HepG2 (cell line): Measurements from ENCODE around the gene CCDC142. TPM values are rescaled to one million over a fixed set of nuclear protein-coding genes. Genes with fewer than 3 reads are reported as not detected.

Experiments used
- BCL6 ChIP-seq: IDR thresholded peaks from 2 replicates; pipeline ENCODE4 v1.6.1; 2016; ENCODE audit warnings: missing genetic modification reagents, missing compliant biosample characterization
- CHD2 ChIP-seq: IDR thresholded peaks from 2 replicates; pipeline ENCODE4 v1.6.1; 2011; ENCODE audit warnings: low read depth, low read length, improper control_type of control experiment
- KDM5B ChIP-seq: sonication (generic); formaldehyde crosslinking; IDR thresholded peaks from 2 replicates; pipeline ENCODE4 v1.4.0; 2020; ENCODE audit warnings: missing genetic modification reagents, mild to moderate bottlenecking, borderline replicate concordance
- KLF16 ChIP-seq, 2 experiments: sonication (generic) in 1 of 2; formaldehyde crosslinking in 1 of 2; IDR thresholded peaks; 2 replicates each; pipeline versions ENCODE4 v1.6.1 to v1.8.0; 2016 to 2023; ENCODE audit warnings: missing genetic modification reagents in 2 of 2, missing compliant biosample characterization in 1 of 2
- polyA plus RNA-seq, 8 experiments: library from polyadenylated mRNA; depleted of rRNA in 3 of 8; stranded (reverse) in 7 of 8; unstranded in 1 of 8; fragments of >200 nt; fragmentation: Illumina TruSeq in 4 of 8; extraction: Trizol in 4 of 8; gene quantifications; 2 replicates each; pipeline versions ENCODE4 v1.2.1 to v1.2.3, GENCODE V29; 2011 to 2016; ENCODE audit warnings: low read depth in 4 of 8, missing spikeins in 1 of 8, mixed read lengths in 1 of 8; ENCODE audit not compliant: insufficient read depth in 1 of 8
- total RNA-seq, 5 experiments: library from RNA; depleted of rRNA; stranded (reverse); fragments of >200 nt; fragmentation: Illumina TruSeq; extraction: Trizol; gene quantifications; 2 replicates each; pipeline ENCODE4 v1.2.3, GENCODE V29; 2016; ENCODE audit warnings: low read depth in 1 of 5
- TF ChIP-seq, protein P1 (sequence below): sonication (generic); formaldehyde crosslinking; IDR thresholded peaks from 2 replicates; pipeline ENCODE4 v1.9.0; 2021; ENCODE audit warnings: missing genetic modification reagents, borderline replicate concordance
- TF ChIP-seq, protein P2 (sequence below): sonication (generic); formaldehyde crosslinking; IDR thresholded peaks from 2 replicates; pipeline ENCODE4 v1.5.1; 2020; ENCODE audit warnings: mild to moderate bottlenecking, missing genetic modification reagents, moderate library complexity
- TF ChIP-seq, protein P3 (sequence below): sonication (generic); formaldehyde crosslinking; IDR thresholded peaks from 2 replicates; pipeline ENCODE4 v1.5.0; 2020; ENCODE audit warnings: mild to moderate bottlenecking, missing genetic modification reagents, borderline replicate concordance
- TF ChIP-seq, protein P4 (sequence below): sonication (generic); formaldehyde crosslinking; IDR thresholded peaks from 2 replicates; pipeline ENCODE4 v1.8.0; 2022; ENCODE audit warnings: mild to moderate bottlenecking, missing genetic modification reagents

Gene CCDC142
- total and polyA plus RNA-seq, 2 of the 13 experiments (the other 11 are each of a cell fraction or from before 2014, with no cell fraction given), result 14.7 to 30.4 TPM

DNA sequence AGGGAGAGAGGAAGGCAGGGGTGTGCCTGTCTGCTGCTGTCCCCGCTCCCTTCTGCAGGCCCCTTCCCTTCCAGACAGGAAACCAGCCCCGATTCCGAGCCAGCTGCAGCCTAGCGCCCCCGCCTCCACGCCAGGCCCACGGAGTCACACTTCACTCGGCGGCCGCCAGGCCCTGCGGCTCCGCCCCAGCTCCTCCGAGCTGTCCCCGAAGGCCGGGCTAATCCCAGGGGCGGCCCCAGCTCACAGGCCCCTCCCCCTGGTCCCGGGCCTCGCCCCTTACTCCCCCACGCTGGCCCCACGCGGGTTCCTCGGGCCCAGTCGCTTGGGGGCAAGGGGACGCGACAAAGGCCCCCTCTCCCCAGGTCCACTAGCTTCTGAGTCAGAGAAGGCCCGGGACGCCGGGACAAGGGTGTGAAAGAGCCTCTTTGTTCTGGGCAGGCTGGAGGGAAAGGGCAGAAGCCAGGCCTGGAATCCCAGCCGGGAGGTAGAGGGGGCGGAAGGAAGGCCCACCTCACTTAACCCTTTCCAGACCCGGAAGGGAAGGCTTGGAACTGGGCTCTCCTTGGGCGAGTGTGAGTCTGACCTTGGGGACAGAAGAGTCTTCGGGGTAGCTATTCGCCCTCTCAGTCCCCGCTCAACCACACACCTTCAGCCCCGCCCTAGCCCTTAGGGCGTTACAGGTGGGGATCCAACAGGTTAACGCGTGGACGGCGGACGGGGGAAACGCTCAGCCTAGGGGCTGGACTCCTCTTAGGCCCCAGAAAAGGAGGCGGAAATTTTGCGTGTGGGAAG, 42.2 kb downstream of the CCDC142 start (continued):
- TF ChIP-seq, protein P1, sequence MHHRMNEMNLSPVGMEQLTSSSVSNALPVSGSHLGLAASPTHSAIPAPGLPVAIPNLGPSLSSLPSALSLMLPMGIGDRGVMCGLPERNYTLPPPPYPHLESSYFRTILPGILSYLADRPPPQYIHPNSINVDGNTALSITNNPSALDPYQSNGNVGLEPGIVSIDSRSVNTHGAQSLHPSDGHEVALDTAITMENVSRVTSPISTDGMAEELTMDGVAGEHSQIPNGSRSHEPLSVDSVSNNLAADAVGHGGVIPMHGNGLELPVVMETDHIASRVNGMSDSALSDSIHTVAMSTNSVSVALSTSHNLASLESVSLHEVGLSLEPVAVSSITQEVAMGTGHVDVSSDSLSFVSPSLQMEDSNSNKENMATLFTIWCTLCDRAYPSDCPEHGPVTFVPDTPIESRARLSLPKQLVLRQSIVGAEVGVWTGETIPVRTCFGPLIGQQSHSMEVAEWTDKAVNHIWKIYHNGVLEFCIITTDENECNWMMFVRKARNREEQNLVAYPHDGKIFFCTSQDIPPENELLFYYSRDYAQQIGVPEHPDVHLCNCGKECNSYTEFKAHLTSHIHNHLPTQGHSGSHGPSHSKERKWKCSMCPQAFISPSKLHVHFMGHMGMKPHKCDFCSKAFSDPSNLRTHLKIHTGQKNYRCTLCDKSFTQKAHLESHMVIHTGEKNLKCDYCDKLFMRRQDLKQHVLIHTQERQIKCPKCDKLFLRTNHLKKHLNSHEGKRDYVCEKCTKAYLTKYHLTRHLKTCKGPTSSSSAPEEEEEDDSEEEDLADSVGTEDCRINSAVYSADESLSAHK, result no peak
- peak in 1 of 2 experiments; percentile 93; a peak in 2 of 4 replicates for TF ChIP-seq KLF16 (CRISPR knock-in tag; IDR thresholded peaks at IDR 0.05)
- TF ChIP-seq BCL6 (CRISPR knock-in tag), result peak; percentile 52; the same call in 1 of the 2 replicates
- no peak for TF ChIP-seq CHD2
- TF ChIP-seq, protein P2, sequence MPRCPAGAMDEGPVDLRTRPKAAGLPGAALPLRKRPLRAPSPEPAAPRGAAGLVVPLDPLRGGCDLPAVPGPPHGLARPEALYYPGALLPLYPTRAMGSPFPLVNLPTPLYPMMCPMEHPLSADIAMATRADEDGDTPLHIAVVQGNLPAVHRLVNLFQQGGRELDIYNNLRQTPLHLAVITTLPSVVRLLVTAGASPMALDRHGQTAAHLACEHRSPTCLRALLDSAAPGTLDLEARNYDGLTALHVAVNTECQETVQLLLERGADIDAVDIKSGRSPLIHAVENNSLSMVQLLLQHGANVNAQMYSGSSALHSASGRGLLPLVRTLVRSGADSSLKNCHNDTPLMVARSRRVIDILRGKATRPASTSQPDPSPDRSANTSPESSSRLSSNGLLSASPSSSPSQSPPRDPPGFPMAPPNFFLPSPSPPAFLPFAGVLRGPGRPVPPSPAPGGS, result no peak; the same call in 1 of the 2 replicates
- TF ChIP-seq KDM5B (CRISPR knock-in tag), result peak; percentile 96
- TF ChIP-seq, protein P3, sequence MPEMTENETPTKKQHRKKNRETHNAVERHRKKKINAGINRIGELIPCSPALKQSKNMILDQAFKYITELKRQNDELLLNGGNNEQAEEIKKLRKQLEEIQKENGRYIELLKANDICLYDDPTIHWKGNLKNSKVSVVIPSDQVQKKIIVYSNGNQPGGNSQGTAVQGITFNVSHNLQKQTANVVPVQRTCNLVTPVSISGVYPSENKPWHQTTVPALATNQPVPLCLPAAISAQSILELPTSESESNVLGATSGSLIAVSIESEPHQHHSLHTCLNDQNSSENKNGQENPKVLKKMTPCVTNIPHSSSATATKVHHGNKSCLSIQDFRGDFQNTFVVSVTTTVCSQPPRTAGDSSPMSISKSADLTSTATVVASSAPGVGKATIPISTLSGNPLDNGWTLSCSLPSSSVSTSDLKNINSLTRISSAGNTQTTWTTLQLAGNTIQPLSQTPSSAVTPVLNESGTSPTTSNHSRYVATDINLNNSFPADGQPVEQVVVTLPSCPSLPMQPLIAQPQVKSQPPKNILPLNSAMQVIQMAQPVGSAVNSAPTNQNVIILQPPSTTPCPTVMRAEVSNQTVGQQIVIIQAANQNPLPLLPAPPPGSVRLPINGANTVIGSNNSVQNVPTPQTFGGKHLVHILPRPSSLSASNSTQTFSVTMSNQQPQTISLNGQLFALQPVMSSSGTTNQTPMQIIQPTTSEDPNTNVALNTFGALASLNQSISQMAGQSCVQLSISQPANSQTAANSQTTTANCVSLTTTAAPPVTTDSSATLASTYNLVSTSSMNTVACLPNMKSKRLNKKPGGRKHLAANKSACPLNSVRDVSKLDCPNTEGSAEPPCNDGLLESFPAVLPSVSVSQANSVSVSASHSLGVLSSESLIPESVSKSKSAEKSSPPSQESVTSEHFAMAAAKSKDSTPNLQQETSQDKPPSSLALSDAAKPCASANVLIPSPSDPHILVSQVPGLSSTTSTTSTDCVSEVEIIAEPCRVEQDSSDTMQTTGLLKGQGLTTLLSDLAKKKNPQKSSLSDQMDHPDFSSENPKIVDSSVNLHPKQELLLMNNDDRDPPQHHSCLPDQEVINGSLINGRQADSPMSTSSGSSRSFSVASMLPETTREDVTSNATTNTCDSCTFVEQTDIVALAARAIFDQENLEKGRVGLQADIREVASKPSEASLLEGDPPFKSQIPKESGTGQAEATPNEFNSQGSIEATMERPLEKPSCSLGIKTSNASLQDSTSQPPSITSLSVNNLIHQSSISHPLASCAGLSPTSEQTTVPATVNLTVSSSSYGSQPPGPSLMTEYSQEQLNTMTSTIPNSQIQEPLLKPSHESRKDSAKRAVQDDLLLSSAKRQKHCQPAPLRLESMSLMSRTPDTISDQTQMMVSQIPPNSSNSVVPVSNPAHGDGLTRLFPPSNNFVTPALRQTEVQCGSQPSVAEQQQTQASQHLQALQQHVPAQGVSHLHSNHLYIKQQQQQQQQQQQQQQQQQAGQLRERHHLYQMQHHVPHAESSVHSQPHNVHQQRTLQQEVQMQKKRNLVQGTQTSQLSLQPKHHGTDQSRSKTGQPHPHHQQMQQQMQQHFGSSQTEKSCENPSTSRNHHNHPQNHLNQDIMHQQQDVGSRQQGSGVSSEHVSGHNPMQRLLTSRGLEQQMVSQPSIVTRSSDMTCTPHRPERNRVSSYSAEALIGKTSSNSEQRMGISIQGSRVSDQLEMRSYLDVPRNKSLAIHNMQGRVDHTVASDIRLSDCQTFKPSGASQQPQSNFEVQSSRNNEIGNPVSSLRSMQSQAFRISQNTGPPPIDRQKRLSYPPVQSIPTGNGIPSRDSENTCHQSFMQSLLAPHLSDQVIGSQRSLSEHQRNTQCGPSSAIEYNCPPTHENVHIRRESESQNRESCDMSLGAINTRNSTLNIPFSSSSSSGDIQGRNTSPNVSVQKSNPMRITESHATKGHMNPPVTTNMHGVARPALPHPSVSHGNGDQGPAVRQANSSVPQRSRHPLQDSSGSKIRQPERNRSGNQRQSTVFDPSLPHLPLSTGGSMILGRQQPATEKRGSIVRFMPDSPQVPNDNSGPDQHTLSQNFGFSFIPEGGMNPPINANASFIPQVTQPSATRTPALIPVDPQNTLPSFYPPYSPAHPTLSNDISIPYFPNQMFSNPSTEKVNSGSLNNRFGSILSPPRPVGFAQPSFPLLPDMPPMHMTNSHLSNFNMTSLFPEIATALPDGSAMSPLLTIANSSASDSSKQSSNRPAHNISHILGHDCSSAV (CRISPR knock-in tag), result 0 out of 2 replicates have a peak, but pooled peaks have one; percentile 53
- TF ChIP-seq, protein P4, sequence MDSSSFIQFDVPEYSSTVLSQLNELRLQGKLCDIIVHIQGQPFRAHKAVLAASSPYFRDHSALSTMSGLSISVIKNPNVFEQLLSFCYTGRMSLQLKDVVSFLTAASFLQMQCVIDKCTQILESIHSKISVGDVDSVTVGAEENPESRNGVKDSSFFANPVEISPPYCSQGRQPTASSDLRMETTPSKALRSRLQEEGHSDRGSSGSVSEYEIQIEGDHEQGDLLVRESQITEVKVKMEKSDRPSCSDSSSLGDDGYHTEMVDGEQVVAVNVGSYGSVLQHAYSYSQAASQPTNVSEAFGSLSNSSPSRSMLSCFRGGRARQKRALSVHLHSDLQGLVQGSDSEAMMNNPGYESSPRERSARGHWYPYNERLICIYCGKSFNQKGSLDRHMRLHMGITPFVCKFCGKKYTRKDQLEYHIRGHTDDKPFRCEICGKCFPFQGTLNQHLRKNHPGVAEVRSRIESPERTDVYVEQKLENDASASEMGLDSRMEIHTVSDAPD (CRISPR knock-in tag), result no peak; the same call in 1 of the 2 replicates
